H1 (cell line): Measurements from ENCODE around the gene ITSN1. TPM values are rescaled to one million over a fixed set of nuclear protein-coding genes. Genes with fewer than 3 reads are reported as not detected.

ENCODE experiments used
- ASH2L ChIP-seq: fragments of 200-600, 300-600 bp; sonication (generic); IDR thresholded peaks from one replicate; pipeline ENCODE4 v1.7.1; 2017; ENCODE audit warnings: low read length
- BCL11A ChIP-seq, 2 experiments: IDR thresholded peaks; one replicate each; pipeline ENCODE4 v1.6.1; 2011; ENCODE audit warnings: low read depth in 2 of 2, low read length in 2 of 2, mild to moderate bottlenecking in 2 of 2
- BRCA1 ChIP-seq: IDR thresholded peaks from 2 replicates; pipeline ENCODE4 v1.6.1; 2012; ENCODE audit warnings: low read depth, low read length, improper control_type of control experiment
- CEBPB ChIP-seq: IDR thresholded peaks from 2 replicates; pipeline ENCODE4 v1.6.1; 2012; ENCODE audit warnings: low read depth, low read length
- CHD2 ChIP-seq: IDR thresholded peaks from 2 replicates; pipeline ENCODE4 v1.6.1; 2012; ENCODE audit warnings: low read length, improper control_type of control experiment
- CREB1 ChIP-seq: IDR thresholded peaks from 2 replicates; pipeline ENCODE4 v1.6.1; 2012; ENCODE audit warnings: inconsistent platforms
- CTCF ChIP-seq, 3 experiments: IDR thresholded peaks; 1 replicate in 2 of 3; 2 replicates in 1 of 3; pipeline versions ENCODE4 v1.5.1 to v1.6.1; 2011; ENCODE audit warnings: low read length in 3 of 3, mild to moderate bottlenecking in 3 of 3, inconsistent platforms in 2 of 3, low read depth in 1 of 3, moderate library complexity in 1 of 3; ENCODE audit not compliant: insufficient read depth in 1 of 3; ENCODE audit errors: control extremely low read depth in 1 of 3
- E2F6 ChIP-seq: IDR thresholded peaks from 2 replicates; pipeline ENCODE4 v1.6.1; 2012; ENCODE audit warnings: inconsistent platforms
- EGR1 ChIP-seq: IDR thresholded peaks from 2 replicates; pipeline ENCODE4 v1.6.1; 2011; ENCODE audit warnings: low read depth, low read length, borderline replicate concordance
- HDAC6 ChIP-seq: IDR thresholded peaks from one replicate; pipeline ENCODE4 v1.7.1; 2012; ENCODE audit warnings: low read depth, mild to moderate bottlenecking, inconsistent platforms, low read length, moderate library complexity
- JUND ChIP-seq: IDR thresholded peaks from 2 replicates; pipeline ENCODE4 v1.6.1; 2011; ENCODE audit warnings: mild to moderate bottlenecking, improper control_type of control experiment, low read length
- KDM1A ChIP-seq: fragments of 200-600, 300-600 bp; sonication (generic); IDR thresholded peaks from 2 replicates; pipeline ENCODE4 v1.7.1; 2016; ENCODE audit warnings: mild to moderate bottlenecking, low read length, borderline replicate concordance
- NRF1 ChIP-seq: IDR thresholded peaks from 2 replicates; pipeline ENCODE4 v1.6.1; 2011; ENCODE audit warnings: mild to moderate bottlenecking, low read depth, low read length, improper control_type of control experiment
- POLR2A ChIP-seq, 2 experiments: IDR thresholded peaks; 1 replicate in 1 of 2; 2 replicates in 1 of 2; pipeline ENCODE4 v1.6.1; 2011; ENCODE audit warnings: low read depth in 2 of 2, low read length in 2 of 2, mild to moderate bottlenecking in 2 of 2; ENCODE audit errors: control extremely low read depth in 1 of 2
- RBBP5 ChIP-seq: IDR thresholded peaks from 2 replicates; pipeline ENCODE4 v1.7.1; 2012; ENCODE audit warnings: low read depth, mild to moderate bottlenecking, inconsistent platforms, low read length, moderate library complexity, borderline replicate concordance
- SAP30 ChIP-seq: fragments of 300-600 bp; sonication (generic); IDR thresholded peaks from 2 replicates; pipeline ENCODE4 v1.7.1; 2012; ENCODE audit warnings: low read length, moderate library complexity, mild to moderate bottlenecking, inconsistent platforms; ENCODE audit not compliant: insufficient read depth, insufficient replicate concordance
- SIRT6 ChIP-seq: IDR thresholded peaks from one replicate; pipeline ENCODE4 v1.7.1; 2012; ENCODE audit warnings: low read length, inconsistent platforms
- SIX5 ChIP-seq: IDR thresholded peaks from 2 replicates; pipeline ENCODE4 v1.6.1; 2011; ENCODE audit warnings: mild to moderate bottlenecking, low read depth, low read length
- SP1 ChIP-seq: IDR thresholded peaks from 2 replicates; pipeline ENCODE4 v1.6.1; 2011; ENCODE audit warnings: low read depth, low read length
- ZNF274 ChIP-seq: IDR thresholded peaks from 2 replicates; pipeline ENCODE4 v1.7.0; 2012; ENCODE audit warnings: low read length, borderline replicate concordance; ENCODE audit errors: extremely low read depth
- polyA plus RNA-seq, 7 experiments: library from polyadenylated mRNA; depleted of rRNA in 3 of 7; stranded (reverse) in 5 of 7; unstranded in 2 of 7; fragments of >200 nt in 5 of 7; fragments of 200-250 nt in 2 of 7; gene quantifications; 1 replicate in 5 of 7; 2 replicates in 1 of 7; 4 replicates in 1 of 7; pipeline versions ENCODE4 v1.2.1 to v1.2.3, GENCODE V29; 2011 to 2013; ENCODE audit warnings: missing spikeins in 2 of 7, mixed read lengths in 2 of 7
- total RNA-seq: library from RNA; stranded (reverse); fragmentation: NEBNext Ultra II Directional; extraction: Animal tissue kit (Norgen Biotek cat#: 25700); gene quantifications from 2 replicates; pipeline ENCODE4 v1.2.1, GENCODE V29; 2021
- TF ChIP-seq, protein P1 (sequence below): IDR thresholded peaks from 2 replicates; pipeline ENCODE4 v1.6.1; 2012; ENCODE audit warnings: low read length, inconsistent platforms

The ITSN1 gene
- total and polyA plus RNA-seq, 2 of the 8 experiments (the other 6 are each of a cell fraction or from before 2014, with no cell fraction given): 60.8 to 78.1 TPM

DNA sequence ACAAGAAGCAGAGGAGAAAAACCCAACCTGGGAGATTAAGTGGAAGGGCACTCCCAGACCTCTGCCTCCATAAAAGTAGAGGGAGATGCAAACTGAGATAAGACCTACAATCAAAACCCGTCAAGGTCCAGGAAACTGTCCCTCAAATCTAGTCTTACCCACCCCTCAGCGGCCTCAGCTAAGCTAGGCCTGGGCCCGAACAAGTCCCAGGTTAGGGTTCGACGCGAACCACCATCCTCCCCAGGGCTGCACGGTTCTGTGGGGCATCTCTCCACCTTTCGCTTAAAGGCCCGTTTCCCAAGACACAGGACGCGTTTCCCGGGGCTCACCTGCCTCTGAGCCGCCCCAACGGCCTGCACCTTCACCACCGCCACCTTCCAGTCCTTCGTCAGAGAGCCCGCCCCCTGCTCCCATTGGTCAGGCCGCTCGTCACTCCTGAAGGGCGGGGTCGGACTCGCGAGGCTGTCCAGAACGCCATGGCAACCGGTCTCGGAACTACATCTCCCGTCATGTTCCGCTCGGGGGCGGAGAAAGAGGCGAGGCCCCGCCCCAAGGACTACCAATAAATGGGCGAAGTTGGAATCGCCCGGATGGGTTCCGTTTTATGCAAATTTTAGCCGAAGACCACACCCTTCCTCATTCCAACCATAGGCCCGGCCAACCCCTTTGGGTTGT lies 812 bp upstream of the ITSN1 start, which contains the start of gene CRYZL1 (continued):
- TF ChIP-seq CTCF (IDR thresholded peaks at IDR 0.05; ENCODE audit: control extremely low read depth in 1 of 3, insufficient read depth in 1 of 3, low read depth in 1 of 3, low read length in 3 of 3): peak in 1 of 3 experiments; percentile 12; a peak in 1 of 4 replicates
- no peak for TF ChIP-seq CEBPB
- TF ChIP-seq ASH2L: peak; percentile 65
- TF ChIP-seq ZNF274: no peak
- TF ChIP-seq E2F6: no peak; the same call in 1 of the 2 replicates
- TF ChIP-seq, protein P1, sequence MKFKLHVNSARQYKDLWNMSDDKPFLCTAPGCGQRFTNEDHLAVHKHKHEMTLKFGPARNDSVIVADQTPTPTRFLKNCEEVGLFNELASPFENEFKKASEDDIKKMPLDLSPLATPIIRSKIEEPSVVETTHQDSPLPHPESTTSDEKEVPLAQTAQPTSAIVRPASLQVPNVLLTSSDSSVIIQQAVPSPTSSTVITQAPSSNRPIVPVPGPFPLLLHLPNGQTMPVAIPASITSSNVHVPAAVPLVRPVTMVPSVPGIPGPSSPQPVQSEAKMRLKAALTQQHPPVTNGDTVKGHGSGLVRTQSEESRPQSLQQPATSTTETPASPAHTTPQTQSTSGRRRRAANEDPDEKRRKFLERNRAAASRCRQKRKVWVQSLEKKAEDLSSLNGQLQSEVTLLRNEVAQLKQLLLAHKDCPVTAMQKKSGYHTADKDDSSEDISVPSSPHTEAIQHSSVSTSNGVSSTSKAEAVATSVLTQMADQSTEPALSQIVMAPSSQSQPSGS: no peak
- TF ChIP-seq RBBP5: peak; percentile 63; the same call in 1 of the 2 replicates
- TF ChIP-seq NRF1: no peak
- peak; percentile 91 for TF ChIP-seq CHD2
- TF ChIP-seq SIX5: peak; percentile 73
- peak; percentile 94 for TF ChIP-seq SP1
- TF ChIP-seq HDAC6: no peak
- peak; percentile 88 for TF ChIP-seq CREB1
- 0 out of 2 replicates have a peak, but pooled peaks have one; percentile 18 for TF ChIP-seq EGR1
- TF ChIP-seq SAP30: no peak
- no peak for TF ChIP-seq JUND
- no peak for TF ChIP-seq BCL11A (IDR thresholded peaks at IDR 0.05; ENCODE audit: low read depth in 2 of 2, low read length in 2 of 2)
- TF ChIP-seq KDM1A: no peak
- no peak for TF ChIP-seq SIRT6
- TF ChIP-seq POLR2A (IDR thresholded peaks at IDR 0.05; ENCODE audit: control extremely low read depth in 1 of 2, low read depth in 2 of 2, low read length in 2 of 2): peak; percentile 89 to 97
- no peak; the same call in 1 of the 2 replicates for TF ChIP-seq BRCA1
